Measurements from ENCODE around the gene EPSTI1.

The EPSTI1 gene

DNA sequence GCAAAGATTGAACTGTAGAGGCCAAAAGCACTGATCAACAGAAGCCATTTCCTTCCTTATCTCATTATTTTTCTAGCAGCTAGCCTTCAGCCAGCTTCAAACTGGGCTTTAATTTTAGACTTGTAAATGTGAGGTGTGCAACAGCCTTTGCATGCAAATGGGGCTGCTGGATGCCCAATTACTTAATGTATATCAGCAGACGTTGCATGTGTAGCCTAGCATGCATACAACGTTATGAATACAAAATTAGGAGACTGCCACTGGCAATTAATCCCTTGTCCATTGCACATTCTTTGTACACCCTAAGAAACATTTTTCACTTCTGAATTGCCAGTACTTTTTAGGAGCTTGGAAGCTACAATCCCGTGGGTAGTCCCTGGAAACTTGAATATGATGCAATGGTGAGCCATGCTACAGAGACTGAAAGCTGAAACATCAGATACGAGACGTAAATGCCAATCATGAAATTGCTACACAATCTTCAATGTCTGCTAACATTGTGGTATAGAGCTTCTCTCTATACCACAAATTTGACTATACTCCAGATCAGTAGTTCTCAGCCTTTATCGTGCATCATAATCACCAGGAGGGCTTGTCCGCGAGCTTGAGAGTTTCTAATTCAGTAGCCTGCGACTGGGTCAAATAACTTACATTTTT, 20.2 kb downstream of the EPSTI1 start:
- TF ChIP-seq, protein P1, sequence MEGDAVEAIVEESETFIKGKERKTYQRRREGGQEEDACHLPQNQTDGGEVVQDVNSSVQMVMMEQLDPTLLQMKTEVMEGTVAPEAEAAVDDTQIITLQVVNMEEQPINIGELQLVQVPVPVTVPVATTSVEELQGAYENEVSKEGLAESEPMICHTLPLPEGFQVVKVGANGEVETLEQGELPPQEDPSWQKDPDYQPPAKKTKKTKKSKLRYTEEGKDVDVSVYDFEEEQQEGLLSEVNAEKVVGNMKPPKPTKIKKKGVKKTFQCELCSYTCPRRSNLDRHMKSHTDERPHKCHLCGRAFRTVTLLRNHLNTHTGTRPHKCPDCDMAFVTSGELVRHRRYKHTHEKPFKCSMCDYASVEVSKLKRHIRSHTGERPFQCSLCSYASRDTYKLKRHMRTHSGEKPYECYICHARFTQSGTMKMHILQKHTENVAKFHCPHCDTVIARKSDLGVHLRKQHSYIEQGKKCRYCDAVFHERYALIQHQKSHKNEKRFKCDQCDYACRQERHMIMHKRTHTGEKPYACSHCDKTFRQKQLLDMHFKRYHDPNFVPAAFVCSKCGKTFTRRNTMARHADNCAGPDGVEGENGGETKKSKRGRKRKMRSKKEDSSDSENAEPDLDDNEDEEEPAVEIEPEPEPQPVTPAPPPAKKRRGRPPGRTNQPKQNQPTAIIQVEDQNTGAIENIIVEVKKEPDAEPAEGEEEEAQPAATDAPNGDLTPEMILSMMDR (conservative IDR thresholded peaks at IDR 0.05; ENCODE audit: low read depth, low read length) = no peak
- no peak overlapping the region for H3K4me3 ChIP-seq (ENCODE audit: low read depth, low read length)
- peak; percentile 81 for DNase-seq (ENCODE audit: low read depth)

DNA sequence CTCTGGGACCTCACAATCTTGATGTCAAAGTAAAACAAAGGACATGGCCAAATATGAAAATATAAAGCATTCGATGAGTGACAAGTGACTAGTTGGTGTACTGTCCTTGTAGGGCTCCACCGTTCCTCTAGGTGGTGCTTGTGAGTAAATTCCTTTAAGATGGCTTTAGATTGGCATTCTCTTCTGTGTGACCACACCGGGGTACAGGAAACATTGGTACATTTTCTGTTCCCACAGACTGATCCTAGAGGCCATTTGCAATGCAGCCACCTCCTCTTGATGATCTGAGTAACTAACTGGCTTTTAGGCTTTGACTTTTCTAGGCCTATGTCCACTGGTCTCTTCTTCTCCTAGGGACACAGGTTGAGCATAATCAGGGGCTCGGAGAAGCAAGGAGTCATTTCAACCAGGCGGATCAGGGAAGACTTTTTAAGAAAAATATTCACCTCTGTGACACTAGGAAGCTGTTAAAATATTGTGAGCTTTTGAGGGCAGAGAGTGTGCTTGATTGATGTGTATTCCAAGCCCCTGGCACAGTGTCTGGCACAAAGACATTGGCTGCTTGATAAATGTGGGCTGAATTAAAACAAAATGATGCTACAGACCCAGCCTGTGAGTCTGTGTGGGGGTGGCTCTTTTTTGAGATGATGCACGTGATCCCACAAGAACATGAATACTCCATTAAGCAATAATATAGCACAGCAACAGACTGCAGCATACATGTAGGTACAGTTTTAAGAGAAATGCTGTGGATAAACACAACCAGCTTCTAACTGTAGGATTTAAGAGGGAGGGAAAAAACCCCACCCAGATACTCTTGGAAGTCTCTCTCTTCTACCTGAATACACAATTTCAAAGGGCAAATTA, 21.0 kb downstream of the EPSTI1 start:
- TF ChIP-seq, protein P1 (conservative IDR thresholded peaks at IDR 0.05; ENCODE audit: low read depth, low read length) = peak; percentile 77
- peak; percentile 72 for DNase-seq (ENCODE audit: low read depth)
- no peak overlapping the region for H3K4me3 ChIP-seq (ENCODE audit: low read depth, low read length)

DNA sequence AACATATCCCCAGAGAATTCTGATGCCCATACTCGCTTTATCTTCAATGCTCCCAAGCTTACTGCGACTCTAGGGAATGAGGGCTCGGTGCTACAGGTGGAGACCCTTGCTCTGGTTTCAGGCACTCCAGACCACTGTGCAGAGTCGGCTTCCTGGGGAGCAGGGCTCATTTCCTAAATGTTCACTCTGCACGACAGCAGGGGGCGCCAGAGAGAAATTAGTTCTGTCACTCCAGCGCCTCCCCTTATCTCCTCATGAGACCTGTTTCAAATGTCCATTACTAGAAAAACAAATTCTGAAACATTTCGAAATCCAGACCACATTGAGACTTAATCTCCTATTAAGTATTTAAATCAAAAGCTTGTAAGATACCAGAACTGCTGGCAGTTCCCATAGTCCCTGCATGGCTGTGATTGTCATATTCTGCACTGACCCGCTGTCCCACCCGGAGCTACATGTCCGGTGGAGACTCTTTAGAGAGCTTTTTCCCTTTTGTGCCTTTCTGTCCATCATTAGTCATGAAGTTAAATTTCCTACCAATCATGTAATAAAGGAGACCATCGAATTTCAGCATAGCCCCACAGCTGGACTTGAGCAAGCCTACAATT, 22.4 kb downstream of the EPSTI1 start:
- DNase-seq (ENCODE audit: low read depth) = peak; percentile 87
- H3K4me3 ChIP-seq (ENCODE audit: low read depth, low read length) = no peak overlapping the region
- TF ChIP-seq, protein P1 (conservative IDR thresholded peaks at IDR 0.05; ENCODE audit: low read depth, low read length) = peak; percentile 87

DNA sequence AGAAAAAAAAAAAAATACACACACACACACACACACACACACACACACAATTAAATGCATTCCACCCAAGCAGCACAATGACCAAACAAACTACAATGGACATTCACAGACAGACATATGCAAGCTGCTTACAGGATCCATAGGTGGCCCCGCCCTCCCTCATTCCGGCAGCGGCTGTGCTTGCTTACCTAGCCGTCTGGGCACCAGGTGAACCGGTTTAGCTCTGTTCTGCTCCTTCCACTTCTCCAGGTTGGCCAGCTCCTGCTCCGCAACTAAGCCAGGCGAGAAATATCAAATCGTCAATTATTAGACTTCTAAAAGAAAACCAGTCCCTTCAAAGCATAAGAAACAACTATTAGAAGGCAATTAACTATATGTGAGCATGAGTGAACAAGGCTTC, 23.1 kb downstream of the EPSTI1 start:
- no peak for DNase-seq (ENCODE audit: low read depth)
- TF ChIP-seq, protein P1 (conservative IDR thresholded peaks at IDR 0.05; ENCODE audit: low read depth, low read length) = no peak
- H3K4me3 ChIP-seq (ENCODE audit: low read depth, low read length) = no peak overlapping the region

DNA sequence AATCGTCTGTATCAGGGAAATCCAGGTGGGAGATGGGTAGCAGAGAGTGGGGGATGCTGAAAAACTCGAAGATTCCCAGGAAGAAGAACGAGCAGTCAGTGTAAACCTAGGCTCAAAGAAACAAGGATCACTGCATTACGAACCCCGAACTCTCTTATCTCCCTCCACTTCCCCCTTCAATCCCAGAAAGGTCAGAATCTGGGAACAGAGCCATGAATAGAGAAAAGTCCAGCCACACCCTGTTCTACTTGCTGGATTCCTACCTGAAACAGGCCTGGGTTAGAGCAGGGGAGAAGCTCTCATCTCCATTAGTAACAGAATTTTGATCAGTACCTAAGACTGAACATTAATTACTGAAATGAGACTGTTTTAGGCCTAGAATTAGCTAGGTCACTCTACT, 24.4 kb downstream of the EPSTI1 start:
- DNase-seq (ENCODE audit: low read depth) = no peak
- TF ChIP-seq, protein P1 (conservative IDR thresholded peaks at IDR 0.05; ENCODE audit: low read depth, low read length) = no peak
- H3K4me3 ChIP-seq (ENCODE audit: low read depth, low read length) = no peak overlapping the region

DNA sequence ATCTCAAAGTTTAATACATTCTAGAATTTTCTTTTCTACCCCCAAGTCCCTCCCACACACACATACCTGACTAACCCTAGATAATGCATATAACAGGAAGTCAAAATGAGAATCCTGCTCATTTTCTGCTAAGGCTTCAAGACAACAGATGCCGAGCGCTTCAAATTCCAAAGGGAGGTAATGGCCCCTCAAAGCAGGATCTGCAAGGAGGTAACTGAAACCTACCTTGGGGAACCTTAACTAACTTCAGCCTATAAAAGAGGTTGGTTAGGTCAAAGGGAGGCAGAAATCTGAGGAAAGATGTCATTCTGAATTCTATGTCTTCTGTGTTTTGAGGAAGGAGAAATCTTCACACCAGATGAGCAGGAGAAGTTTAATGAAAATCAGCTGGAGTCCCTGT, 26.8 kb downstream of the EPSTI1 start:
- H3K4me3 ChIP-seq (ENCODE audit: low read depth, low read length) = no peak overlapping the region
- no peak for DNase-seq (ENCODE audit: low read depth)
- TF ChIP-seq, protein P1 (conservative IDR thresholded peaks at IDR 0.05; ENCODE audit: low read depth, low read length) = no peak

Measured in choroid plexus epithelial cell (primary cell).